Hematopoietic multipotent progenitor cell treated with erythropoietin and hydrocortisone succinate and interleukin-3 and kit ligand, for 8 days (in vitro differentiated cells): ENCODE measurements around the gene S100A8.
"Not testable (repeated sequence)": the region's sequence is repeated elsewhere in the genome, so short reads cannot be mapped to it uniquely, and the experiment has no call there.

Source experiments
- DNase-seq: peaks from one replicate; pipeline ENCODE4 v3.0.0-alpha.2; 2015

The S100A8 gene

DNA sequence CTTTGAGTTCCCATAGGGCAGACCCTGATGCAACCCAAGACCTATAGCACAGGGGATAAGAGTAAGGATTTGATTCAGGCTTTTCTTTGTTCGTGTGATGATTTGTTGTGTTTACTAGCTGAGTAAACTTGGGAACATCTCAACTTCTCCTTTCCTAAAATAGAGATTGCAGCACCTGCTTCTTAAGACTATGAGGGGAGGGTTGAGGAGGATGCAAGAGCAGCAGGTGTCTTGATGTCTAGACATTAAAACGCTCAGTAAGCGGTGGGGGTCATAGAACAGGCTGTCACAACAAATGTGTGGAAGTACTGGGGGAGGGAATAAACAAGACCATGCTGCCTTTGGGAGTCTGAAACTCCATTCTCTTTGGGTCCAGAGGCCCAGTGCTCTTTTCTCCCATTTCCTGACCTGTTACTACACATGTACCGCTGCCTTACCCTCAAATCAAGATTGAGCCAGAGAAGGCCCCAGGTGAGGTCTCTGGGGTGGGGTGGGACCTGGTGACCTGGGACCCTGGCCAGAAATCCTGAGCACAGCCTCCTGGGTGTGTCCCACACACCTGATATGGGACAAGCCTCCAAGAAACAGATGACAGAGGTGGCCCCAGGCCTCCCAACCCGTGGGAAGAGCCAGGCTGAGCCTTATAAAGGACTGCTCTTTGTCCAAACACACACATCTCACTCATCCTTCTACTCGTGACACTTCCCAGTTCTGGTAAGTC is 25.1 kb upstream of the S100A8 start, which contains the start of gene S100A7A:
TSS of gene S100A7A (plus strand) at position 671 of the 721 bp plus-strand sequence. CDS start 1,563 bp downstream, outside the sequence.
- DNase-seq, result no peak

DNA sequence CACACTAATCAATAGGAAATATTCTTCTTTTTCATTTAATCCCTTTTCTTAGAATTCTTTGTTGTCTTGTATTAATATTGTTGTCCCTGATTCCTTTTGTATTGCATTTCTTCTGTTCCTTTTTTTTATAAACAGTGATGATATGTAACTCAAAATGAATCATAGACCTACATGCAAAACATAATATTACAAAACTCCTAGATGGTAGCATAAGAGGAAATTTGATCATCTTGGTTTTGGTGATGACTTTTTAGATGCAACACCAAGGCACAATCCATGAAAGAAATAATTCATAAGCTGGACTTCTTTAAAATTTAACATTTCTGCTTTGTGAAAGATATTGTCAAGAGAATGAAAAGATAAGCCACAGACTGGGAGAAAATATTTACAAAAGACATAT is 23.1 kb upstream of the S100A8 start:
- DNase-seq, result not testable (repeated sequence)

DNA sequence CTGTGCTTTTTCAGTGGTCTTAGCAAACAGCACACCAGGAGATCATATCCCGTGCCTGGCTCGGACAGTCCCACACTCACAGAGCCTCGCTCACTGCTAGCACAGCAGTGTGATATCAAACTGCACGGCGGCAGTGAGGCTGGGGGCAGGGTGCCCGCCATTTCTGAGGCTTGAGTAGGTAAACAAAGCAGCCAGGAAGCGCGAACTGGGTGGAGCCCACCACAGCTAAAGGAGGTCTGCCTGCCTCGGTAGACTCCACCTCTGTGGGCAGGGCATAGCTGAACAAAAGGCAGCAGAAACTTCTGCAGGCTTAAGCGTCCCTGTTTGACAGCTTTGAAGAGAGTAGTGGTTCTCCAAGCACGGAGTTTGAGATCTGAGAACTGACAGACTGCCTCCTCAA is 16.4 kb upstream of the S100A8 start:
- not testable (repeated sequence) for DNase-seq

DNA sequence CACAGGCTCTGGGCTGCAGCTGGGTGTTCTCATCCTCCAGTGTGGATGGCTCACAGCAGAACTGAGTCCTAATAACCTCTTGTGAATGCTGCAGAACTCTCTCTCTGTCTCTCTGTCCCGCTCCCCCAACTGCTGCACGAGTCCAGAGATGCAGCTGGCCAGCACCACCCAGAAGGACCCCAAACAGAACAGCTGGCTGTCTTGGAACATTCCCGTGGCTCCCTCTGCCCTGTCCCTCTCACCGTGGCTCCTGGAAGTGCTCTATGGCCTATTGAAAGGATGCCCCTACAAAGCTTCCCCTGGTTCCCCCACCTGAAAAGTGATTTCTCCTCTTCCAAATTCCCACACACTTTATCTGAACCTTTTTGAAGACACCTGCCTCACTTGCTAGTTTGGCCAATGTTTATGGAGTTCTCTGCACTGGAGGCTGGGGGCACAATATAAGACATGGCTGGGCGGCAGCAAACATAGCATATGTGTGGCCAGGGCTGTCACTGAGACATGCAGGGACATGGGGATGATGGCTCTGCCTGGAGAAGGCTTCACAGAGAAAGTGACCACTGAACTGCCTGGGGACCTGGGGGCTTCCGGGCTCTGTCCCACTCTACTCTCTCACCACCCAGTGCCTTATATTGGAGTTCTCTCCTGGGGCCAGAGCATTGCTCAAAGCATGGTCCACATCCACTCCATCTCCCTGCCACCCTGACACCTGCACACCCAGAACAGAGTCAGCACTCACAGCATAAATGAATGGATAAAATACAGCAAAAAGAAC is 15.1 kb upstream of the S100A8 start:
- DNase-seq, result not testable (repeated sequence)

DNA sequence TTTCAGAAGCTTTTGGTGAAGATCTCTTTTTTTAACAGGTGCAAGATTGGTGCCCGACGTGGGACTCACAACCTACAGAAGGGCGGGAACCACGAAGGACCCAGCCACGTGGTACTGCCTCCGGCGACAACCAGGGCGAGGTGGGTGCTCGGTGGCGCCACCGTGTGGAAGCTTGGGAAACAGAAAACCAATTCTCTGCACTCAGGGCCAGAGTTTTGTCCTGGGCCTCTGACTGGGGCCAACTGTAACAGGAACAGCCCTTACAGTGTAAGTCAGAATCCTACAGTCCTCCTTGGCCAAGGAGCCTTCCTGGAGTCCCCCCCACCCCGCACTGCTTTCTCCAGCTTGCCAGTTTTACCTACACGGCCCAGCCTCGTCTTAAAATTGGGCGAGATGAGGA is 13.9 kb upstream of the S100A8 start:
- peak; percentile 48 for DNase-seq

DNA sequence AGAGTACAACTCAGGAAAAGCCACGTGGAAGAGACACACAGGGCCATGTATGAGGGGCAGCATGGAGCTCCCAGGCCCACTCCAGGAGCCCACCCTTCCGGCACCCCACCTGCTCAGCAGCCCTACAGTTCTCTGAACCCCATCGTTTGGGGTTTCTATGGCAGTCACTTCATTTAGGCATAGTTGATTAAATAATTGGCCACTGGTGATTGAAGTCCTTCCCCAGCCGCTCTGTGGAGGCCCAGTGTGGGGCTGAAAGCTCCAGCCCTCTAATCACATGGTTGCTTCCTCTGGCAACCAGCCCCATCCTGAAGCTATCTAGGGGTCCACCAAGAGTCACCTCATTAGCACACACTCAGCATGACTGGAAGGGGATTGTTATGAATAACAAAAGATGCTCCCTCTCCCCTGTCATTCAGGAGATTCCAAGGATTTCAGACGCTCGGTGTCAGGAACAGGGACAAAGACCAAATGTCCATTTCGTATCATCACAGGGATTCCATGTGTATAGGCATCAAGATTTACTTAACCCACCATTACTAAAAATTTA is 13.3 kb upstream of the S100A8 start:
- DNase-seq, result no peak

DNA sequence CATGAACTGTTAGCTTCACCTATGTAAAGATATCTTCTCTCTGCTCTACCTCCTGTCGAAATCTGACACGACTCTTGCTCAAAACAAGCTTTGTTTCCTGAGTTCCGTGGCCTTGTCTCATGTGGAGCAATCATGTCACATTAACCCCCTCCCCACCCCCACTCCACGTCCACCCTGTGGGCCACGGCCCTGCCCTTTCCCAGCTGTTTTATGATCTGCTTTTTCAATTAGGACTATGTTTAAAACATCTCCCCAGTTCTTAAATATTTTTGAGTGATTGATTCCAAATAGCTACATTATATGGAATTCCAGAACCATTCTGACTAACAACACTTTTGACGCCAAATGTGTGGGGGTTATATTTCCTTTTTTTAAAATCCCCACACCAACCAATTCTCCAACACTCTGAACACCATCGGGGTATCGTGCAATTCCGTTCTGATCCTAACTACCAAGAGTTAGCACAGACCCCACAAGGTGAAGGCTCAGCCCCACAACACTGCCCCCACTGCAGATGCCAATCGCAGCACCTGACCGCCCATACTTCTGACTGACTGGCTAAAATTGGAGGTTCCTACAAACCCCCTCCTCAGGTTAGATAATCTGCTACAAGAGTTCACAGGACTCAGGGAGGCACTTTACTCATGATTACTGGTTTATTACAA is 12.7 kb upstream of the S100A8 start:
- no peak for DNase-seq

DNA sequence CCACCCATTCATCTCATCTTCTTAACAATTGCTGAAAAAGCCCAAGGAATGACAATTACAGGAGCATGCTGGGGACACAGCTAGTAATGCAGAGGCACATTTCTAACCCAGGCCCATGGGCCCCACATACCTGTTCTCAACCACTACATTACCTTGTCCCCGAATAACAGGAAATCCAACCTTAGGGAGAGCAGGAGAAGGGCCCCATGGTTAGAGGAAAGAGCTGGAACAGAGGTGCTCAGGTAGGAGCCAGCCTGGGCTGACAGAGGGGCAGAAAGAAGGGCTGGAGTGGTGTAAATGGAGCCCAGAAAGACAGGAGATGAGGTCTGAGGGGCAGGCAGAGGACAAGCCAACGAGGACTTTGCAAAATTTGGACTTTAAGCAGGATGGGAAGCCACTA is 11.4 kb upstream of the S100A8 start:
- no peak for DNase-seq

DNA sequence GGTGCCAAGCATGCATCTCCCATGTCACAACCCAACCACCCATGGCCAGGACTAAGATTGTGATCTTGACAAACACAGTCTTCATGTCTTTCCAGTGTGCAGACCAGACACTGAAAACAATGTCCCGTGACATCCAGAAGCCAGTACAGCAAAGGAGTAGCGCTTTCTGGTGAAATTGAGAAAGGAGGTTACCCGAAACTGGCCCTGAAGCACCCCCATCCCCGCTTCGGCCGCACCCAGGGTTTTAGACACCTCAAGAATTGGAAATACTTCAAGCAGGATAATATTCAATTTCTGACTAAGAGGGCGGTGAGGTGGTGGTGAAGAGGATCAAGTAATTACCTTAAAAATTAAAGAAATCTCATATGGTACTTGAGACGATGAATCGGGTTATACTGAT is 10.6 kb upstream of the S100A8 start:
- no peak for DNase-seq

DNA sequence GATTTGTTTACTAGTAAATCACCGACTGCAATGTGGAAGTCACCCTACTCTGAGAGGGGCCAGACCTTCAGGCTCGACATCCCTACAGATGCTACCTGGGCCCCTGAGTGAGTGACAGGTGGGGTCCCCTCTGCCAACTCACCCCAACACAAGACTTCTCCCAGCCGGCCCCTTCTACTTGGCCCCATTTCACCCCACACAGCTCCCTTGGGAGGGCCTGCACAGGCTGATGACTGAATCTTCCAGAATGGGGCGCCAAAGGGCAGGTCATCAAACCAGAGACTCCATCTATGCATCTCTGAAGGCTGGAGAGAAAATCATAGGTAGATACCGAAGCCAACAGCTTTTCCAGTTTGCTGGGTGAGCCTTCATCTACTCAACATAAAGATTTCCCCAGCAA is 9.4 kb upstream of the S100A8 start:
- DNase-seq, result no peak

DNA sequence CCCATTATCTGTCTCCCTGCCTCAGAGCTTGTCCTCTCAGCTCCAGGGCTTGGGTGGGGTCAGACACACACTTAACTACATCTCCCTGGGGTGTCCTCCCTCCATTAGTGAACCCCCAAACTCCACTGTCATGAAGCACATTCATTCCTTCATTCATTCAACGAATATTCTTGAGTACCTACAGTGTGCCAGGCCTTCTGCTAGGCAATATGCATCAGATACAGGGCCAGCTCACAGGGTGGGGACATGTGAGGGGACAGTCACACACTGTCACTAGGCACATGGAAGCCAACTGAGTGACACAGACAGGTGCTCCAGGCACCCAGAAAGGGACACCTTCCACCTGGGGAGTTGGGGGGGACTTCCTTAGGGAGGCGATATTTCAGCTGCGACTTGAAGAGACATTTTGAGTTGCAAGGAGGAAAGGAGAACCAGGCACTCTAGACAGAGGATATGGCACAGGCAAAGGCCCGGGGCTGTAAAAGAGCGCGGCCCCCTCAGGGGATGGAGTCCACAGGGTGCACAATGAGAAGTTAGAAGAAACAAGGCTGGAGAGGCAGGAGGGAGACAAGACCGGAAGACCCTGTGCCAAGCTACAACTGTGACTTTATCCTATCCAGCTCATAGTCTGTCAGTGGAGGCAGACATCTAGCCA is 8.7 kb upstream of the S100A8 start:
- DNase-seq, result no peak

DNA sequence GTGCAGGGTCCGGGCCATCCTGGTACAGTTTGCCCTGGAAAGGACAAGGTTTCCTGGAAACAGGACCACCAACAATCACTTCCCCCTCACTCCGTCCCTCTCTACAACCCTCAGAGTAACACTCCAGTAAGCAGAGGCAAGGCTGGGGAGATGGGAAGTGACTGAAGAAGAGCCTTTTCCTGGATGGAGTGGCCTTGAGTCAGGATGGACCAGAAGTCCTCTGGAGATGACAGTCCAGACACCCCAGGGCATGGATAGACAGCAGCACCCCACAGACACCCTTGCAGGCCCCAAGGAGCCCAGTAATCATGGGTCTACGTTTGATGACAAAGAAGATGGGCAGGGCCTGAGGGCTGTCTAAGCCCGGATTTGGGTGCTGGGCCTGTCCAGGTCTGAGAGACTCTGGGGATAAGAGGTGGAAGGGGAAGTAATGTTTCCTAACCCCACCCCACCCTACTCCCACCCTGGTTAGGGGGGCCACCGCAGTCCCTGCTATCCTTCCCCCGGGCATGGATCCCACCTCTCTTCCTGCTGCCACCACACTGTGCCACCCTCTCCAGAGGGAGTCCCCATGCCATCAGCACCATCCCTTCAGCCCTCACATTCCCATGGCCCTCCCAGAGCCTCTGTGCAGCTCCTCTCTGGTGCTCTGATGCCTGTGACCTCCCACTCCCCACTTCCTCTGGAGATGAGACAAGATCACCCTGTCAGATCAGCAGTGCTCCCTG is 7.2 kb upstream of the S100A8 start:
- DNase-seq, result no peak

DNA sequence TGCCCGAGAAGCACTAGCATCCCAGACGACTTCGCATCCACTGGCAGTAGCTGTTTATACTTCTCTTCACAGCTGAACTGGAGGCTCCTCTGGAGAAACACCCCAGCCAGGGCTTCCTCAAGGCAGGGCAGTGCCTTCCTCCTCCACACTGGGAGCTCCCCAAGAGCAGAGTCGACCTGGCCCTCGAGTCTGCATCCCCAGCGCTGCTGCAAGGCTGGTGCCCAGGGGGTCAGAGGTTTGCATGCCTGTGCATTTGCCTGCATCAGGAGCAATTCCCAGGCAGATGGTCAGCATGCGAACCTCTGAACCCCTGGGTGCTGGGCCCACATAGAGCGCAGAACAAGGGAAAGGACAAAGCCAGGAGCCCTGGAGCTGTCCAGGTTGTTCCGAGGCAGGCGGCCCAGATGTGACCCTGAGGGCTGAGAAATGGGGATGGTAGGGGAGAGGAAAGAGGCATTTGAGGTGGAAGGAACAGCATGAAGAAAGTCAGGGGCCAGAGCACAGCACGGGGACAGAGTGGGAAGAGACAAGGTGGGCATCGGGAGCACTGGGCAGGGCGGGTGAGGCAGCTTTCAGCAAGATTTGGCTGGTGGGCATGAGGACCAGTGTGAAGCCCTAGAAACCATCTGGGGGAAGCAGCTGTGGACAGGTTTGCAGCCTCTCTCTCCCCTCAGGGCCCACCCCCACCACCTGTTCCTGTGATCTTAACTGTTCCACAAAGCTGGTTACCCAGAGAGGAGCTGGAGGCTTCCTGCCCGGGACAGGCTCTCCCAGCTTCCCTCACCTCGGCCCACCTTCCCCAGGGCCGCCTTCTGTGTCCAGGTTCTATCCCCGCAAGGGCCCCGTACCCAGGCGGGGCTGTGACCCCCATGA is 6.4 kb upstream of the S100A8 start:
- no peak for DNase-seq

DNA sequence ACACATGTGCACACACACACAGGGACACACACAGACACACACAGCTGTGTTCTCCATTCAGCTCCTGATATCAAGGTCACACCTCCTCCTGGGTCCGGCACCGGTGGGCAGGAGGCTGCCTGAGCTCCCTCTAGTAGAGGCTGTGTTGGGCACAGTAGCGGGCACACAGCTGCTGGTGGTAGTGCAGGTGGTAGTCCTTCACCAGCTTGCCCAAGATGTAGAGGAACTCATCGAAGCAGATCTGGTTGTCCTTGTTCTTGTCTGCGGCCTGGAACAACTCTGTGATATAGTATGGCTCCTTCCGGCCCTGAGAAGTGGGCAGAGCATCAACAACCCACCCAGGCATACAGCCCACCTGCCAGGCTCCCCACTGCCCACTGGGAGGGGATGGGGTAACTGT is 5.6 kb upstream of the S100A8 start:
- DNase-seq, result no peak

DNA sequence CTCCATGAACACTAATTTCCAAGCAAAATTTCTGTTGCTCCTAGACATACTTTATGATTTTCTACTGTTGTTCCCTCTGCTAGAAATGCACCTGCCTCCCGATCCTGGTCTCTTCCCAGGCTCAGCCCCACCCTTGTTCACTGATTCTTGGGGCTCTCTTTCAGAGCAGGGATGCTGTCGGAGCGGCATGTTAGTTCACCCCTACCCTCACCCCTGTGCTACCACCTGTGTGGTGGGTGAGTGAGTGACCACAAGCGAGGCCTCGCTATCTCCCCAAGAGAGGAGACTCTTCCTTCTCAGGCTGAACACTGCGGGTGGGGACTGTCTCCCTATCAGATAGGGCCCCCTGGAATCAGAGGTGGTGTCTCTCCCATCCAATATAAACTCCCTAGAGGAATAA is 4.9 kb upstream of the S100A8 start:
- no peak for DNase-seq

DNA sequence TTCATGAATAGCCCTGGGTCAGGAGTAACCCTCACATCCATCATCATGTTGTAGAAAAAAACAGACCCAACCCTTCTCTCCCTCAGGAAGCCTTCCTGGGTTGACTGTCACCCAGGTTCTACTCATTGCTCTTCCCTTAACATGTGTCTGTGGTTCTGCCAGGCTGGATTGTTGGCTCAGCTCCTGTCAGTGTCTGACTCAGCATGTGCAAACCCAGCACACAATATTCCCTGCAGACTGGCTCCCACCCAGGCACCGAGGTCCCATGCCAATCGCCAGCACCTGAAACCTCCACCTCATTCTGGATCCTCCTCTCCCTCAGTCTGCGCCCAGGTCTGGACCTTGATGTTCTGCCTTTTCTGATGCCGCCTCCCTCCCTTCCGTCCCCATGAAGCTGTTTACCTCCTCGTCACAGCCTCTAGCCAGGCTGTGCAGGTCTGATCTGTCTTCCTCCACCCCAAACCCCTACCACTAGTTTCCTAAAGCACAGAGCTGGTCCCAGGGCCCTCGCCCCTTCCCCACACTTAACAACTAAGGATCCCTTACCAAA is 4.3 kb upstream of the S100A8 start:
- no peak for DNase-seq

DNA sequence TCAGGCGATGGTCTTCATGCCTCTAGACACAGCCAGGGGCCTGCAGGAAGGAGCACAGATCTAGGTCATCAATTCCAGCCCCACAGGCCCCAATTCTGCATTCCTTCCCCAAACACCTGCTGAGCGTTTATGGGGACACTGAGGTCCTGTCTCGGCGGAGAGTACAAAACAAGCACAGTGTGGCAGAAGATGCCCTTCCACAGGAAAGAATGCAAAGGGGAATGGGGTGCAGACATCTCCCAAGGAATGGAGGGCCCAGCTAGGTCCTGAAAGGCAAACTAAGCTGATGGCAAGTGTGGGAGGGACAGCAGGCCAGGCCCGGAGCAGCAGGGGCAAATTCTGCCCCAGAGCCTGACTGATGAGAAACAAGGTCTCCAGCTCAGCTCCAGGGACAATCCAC is 3.5 kb upstream of the S100A8 start:
- no peak for DNase-seq

DNA sequence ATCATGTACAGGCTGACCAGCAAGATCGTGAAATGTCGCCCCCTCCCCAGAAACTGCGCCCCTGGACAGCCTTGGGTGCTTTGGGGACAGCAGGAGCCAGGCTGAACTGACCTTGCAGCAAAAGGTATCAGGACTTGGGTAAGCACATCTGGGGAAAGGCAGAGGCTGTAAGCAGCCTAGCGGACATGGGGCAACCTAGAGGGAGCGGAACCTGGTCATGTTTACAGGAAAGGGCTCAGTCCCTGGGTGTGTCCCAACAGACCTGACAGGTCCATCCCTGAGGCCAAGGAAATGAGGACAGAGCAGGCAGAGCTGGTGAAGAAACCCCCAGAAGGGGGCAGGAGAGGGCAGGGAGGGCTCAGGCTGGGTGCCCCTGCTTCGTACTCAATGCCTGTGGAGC is 3.1 kb upstream of the S100A8 start:
- DNase-seq, result no peak

DNA sequence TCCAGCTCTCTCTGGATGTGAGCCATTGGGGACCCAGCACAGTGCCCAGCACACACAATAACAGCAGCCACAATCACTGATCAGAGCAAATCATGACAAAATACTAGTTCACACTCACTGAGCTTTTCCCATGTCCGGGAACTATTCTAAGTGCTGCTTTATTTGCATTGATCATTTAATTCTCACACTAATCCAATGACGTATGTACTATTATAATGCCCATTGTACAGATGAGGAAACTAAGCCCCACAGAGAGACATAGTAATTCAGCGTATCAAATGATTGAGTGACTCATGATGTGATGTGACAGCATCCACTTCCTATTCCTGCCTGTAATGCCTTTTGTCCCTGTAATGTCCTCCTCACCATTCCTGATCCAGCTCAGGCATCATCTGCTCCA is 1.9 kb upstream of the S100A8 start:
- no peak for DNase-seq

DNA sequence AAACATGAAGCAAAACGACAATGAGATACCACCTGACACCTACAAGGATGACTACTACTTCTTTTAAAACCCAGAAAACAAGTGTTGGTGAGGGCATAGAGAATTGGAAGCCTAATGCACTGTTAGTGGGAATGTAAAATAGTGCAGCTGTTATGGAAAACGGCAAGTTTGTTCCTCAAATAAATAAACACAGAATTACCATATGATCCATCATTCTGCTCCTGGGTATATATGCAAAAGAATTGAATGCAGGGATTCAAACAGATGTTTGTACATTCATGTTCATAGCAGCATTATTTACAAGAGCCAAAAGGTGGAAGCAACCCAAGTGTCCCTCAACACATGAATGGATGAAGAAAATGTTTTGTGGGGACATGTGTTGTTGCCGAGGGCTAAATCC is 1.4 kb upstream of the S100A8 start:
- no peak for DNase-seq
